Measurements from ENCODE around the gene ANKRD13C.
"Not testable (repeated sequence)": the region's sequence is repeated elsewhere in the genome, so short reads cannot be mapped to it uniquely, and the experiment has no call there.

The ANKRD13C gene

DNA sequence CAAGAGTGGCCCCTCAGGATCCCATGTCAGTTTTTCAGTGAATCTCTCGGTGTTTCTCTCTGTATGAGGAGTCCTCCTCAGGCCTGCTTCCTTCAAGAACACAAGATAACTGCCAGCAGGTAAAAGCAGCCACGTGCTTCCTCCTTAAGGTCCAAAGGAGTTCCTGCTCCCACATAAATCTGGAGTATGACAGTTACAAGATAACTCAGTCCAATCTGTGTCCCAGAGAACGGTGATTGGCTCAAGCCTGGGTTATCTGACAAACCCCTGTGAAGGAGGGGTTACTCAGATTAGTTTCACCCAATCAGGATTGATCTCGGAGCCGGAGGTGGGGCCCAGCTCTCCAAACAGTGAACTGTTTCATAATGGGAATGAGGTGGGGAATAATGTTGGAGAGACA is 5.8 kb upstream of the ANKRD13C start:
- DNase-seq (ENCODE audit: low spot score), result no peak

DNA sequence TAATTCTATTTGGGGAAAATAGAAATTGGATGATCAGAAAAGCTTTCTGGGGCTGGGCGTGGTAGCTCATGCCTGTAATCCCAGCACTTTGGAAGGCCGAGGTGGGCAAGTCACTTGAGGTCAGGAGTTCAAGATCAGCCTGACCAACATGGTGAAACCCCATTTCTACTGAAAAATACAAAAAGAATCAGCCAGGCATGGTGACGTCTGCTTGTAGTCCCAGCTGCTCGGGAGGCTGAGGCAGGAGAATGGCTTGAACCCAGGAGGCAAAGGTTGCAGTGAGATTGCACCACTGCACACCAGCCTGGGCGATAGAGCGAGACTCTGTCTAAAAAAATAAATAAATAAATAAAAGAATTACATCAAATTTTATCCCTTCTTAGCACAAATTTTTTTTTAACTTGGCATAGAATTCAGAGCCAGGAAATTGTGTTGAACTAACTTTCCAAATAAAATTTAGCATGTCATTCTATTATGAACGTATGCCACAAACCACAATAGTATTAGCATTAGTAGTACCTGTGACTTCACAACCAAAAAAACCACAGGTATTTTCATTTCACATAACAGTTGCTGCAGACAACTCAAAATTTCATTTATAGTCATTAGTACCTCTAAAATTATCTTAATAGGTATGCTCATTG is 4.5 kb upstream of the ANKRD13C start:
- no peak for DNase-seq (ENCODE audit: low spot score)

DNA sequence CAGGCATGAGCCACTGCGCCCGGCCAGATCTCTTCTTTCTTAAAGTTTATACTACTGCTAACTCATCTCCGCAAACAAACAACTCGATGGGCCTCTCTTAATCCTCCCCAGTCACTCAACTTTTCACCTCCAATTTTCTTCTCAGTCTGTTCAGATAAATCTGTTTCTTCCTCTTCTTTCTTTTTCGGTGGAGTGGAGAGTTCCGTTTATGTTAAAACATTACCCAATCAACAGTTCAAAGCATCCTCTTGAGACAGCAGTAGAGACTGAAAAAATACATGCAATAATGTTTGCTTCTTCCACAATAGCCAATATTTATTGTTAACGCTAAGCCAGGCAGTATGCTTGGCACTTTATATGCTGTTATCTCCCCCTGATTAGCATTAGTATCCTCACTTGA is 1.4 kb upstream of the ANKRD13C start:
- no peak for DNase-seq (ENCODE audit: low spot score)

DNA sequence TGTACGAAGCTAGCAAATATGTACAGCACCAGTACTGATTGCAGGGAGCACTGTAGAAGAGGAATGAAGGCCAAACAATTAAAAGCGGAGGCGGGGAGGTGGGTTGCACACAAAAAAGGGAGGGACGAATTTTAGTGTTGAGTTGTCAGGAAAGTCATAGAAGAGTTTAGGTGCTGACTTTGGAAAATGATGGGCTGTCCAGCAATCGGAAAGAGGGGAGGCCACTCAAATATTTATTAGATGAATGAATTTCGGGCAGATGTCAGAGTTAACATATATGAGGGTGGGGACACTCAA is 537 bp upstream of the ANKRD13C start:
- DNase-seq (ENCODE audit: low spot score), result no peak

DNA sequence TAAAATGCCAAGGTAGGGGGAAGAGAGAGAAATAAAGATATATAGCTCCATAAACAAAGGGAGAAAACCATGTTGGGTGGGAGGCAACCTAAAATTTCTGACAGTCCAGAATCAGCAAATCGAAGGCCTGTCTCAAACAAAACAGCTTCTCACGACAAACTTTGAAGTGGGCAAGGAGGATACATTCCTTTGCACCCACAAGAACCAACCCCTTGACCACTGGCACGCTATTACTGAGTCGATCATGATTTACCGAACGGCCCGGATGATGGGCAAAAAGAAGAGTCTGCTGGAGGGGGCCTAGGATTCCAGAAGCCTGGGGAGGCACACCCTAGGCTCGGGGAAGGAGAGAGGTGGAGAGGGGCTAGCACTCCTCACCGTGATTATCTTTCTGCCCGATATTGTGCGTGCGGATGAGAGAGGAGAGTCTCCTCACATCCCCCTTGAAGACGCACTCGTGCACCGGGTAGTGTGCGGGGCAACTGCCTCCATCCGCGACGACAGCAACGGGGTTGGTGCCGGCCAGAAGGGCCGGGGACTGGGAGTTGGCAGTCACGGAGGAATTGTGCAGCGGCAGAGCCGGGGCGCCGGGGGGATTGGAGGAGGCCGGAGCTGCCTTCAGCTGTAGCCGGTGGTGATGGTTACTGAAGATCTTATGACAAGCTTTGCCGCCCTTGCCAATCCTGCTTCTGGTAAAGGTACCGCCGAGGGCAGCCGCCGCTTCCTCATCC is 756 bp downstream of the ANKRD13C start:
- peak; percentile 11 for DNase-seq (ENCODE audit: low spot score)

DNA sequence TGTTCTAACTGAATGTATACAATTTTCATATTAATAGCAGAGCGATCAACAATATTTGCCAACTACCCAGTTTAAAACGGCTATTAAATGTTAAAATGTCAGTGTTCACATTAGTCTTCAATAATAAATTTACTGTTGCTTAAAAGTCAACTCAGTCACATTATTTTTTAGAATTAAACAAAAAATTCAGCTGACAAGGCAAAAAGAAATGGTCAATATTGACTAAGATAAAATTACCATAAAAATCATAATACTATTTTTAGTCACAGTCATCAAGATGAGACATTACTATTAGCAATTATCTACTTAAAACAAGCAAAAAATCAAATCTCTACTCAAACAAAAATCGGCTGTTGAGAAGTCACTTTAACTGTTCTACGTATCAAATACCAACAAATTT is 1.5 kb downstream of the ANKRD13C start:
- no peak for DNase-seq (ENCODE audit: low spot score)

DNA sequence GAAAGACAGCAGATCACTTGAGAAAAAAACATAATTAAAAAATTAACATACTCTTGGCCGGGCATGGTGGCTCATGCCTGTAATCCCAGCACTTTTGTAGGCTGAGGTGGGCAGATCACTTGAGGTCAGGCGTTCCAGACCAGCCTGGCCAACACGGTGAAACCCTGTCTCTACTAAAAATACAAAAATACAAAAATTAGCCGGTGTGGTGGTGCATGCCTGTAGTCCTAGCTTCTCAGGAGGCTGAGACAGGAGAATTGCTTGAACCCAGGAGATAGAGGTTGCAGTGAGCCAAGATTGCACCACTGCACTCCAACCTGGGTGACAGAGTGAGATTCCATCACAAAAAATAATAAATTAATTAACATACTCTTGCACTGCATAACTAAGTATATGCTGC is 4.7 kb downstream of the ANKRD13C start:
- not testable (repeated sequence) for DNase-seq (ENCODE audit: low spot score)

DNA sequence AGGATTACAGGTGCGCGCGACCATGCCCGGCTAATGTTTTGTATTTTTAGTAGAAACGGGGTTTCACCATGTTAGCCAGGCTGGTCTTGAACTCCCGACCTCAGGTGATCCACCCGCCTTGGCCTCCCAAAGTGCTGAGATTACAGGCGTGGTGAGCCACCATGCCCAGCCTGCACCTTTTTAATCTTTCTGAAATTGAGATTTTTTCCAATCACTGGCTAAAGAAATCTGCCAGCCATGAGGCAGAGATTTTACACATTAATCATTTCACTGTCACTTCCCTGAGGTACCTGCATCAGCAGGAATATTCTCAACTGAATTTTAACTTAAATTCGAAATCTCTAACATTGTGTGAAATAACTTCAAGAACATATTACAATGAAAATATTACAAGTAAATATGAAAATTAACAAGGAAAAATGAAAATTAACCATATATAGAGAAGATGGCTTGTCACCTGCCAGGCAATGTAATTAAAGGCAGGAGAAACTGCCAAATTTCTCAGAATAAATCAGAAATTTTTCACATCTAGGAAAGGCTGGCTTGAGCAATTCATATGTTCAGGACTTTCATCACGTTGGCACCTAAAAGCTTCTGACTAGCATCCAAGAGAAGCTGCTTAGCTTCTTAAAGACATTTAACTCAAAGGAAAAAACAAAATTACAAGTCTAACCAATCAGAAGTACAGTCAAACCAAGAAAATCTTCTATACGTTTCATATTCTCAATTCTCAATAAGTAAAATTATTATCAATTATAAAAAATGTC is 5.9 kb downstream of the ANKRD13C start:
- no peak for DNase-seq (ENCODE audit: low spot score)

DNA sequence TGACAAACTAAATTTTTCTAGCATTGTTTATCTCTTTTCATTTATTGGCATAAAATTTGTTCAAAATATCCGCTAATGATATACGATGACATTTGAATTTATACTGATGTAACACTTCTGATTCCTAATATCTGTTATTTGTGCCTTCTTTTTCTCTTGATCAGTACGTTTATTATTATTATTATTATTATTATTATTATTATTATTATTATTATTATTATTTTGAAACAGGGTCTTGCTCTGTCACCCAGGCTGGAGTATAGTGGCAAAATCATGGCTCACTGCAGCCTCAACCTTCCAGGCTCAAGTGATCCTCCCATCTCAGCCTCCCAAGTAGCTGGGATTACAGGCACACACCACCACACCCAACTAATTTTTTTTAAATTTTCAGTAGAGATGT is 14.9 kb downstream of the ANKRD13C start:
- not testable (repeated sequence) for DNase-seq (ENCODE audit: low spot score)

DNA sequence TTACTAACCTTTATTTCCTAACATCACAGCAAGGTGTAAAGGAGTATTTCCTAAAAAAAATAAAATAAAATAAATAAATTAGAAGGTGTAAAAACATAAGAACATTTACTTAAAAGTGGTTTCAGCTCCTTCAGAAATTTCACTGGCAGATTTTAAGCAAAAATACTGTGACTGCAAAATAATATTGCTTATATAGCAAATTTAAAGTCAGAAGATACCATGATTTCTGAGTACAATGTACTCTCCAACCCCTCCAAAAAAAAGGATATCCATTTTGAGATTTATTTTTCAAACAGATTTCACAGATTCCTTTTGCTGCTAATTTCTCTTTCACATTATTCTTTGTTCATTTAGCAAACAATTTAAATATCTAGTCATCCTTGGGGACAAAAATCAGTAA is 18.5 kb downstream of the ANKRD13C start:
- no peak for DNase-seq (ENCODE audit: low spot score)

DNA sequence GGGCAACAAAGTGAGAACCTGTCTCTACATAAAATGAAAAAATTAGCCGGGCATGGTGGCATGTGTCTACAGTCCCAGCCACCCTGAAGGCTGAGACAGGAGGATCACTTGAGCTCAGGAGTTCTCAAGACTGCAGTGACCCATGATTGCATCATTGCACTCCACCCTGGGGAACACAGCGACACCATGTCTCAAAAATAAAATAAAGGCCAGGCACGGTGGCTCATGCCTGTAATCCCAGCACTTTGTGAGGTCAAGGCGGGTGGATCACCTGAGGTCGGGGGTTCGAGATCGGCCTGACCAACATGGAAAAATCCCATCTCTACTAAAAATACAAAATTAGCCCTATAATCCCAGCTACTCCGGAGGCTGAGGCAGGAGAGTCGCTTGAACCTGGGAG is 20.1 kb downstream of the ANKRD13C start:
- DNase-seq (ENCODE audit: low spot score), result no peak

DNA sequence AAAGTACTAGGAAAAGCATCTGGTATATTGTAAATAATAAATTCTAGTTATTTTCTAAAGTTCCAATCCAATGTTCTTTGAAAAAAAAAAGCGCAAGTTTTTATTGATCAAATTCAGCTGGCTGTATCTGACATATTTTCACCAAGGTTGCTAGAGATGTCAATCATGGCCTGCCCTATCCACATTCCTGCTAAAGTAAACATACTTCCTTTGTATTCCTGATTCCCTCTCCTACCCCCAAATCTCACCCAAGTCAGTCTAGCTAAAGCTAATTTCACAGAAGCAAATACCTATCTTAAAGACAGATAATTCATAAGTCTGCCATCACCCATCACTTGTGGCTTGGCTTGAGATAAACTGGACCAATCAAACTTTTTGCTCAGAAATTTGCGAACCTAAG is 21.3 kb downstream of the ANKRD13C start:
- DNase-seq (ENCODE audit: low spot score), result no peak

DNA sequence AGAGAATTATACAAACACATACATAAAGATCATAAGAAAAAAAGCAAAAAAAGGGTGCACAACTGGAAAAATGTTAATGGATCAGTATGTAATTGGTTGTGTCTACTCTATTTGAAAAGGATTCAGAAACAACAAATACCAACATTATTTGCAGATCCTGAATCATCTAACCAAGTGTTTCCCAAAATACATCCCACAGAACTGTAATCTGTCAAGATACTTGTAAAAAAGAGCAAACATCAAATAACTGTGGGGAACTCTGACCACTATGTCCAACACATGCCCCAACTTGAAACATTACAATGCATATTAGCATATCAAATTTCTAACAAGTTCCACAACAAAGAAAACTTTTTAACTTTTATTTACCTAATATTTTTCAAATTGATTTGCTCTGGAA is 22.6 kb downstream of the ANKRD13C start:
- no peak for DNase-seq (ENCODE audit: low spot score)

DNA sequence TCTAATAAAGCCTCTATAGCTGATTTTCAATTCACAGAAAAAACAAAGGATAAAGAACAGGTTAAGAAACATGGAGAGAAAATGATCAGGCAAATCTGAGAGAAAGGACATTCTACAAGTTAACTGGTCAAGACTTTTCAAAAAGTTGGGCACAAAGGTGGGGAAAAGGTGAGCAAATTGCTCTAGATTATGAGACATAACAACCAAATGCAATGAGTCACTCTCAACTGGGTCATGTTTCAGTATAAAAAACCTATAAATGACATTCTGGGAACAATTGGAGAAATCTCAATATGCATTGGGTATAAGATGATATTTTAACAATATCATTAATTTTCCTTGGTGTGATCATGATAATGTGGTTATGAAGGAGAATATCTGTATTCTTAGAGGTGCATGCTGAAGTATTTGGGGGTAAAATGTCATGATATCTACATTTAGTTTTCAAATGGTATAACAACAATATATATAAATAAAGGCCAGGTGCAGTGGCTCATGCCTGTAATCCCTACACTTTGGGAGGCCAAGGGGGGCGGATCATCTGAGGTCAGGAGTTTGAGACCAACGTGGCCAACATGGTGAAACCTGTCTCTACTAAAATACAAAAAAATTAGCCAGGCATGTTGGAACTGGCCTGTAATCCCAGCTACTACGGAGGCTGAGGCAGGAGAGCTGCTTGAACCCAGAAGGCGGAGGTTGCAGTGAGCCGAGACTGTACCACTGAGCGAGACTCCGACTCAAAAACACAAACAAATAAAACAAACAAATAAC is 27.0 kb downstream of the ANKRD13C start:
- no peak for DNase-seq (ENCODE audit: low spot score)

DNA sequence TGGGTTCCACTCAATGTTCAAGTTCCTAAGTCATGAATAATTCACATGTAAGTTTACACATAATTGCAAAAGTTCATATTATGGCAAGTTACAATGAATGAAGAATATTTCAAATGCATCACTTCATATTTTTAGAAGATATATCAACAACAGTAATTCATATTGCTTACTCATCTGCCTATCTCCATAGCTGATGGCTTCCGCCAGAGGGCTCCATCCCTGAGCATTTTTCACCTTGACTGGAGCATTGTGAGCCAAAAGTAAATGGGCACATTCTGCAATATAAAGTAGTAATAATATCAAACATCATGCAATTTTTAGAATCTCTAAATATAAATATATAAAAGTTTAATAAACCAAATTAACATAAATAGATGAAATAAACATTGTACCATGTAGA is 29.8 kb downstream of the ANKRD13C start:
- no peak for DNase-seq (ENCODE audit: low spot score)

DNA sequence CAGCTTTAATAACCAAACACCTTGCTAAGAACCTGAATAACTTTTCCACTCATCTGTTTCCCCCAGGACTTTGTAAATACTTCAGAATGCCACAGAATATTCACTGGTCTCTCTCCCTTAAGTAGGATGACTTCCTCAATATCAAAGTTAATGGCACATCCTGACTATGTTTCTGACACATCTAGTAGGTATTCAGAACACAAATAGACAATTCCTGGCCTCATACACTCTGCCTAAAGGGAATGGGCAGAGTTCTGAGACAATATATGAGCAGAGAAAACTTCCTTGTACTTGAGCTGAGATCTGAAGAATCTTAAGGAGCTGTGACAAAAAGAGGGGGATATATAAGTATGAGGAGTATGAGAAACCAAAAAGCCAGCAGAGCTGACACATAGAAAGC is 34.8 kb downstream of the ANKRD13C start:
- DNase-seq (ENCODE audit: low spot score), result no peak

DNA sequence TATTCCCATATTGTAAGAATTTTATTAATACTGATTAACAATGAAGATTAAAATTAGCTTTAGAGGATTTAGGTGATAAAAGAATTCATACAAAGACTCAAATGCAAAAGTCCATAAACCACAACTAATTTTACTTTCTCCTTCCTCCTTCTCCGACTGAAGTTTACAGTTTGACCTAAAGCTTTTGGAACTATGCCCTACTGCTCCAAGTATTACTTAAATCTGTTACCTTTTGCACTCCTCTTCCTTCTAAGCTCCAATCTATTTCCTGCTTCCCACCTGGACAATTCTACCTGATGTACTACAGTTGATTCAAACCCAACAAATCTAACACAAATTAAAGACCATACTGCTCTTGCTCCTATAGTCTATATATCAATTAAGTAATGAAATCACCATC is 36.3 kb downstream of the ANKRD13C start:
- no peak for DNase-seq (ENCODE audit: low spot score)

DNA sequence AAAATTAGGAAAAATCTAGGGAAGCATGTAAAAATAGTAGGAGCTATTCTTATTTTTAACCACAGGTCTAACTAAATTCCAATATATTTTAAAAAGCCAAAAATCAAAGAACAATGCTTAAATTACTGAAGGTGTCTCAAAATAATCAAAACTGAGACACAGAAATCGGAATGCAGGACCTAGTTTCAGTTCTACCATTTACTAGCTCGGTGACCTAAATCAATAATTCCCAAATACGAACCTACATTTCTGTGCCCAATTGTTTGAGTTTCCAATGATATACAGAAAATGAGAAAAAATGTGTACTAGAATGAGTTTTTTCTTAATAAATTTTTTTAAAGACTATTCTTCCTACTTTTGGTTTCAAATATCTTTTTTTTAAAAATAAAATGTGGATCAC is 37.4 kb downstream of the ANKRD13C start:
- no peak for DNase-seq (ENCODE audit: low spot score)

DNA sequence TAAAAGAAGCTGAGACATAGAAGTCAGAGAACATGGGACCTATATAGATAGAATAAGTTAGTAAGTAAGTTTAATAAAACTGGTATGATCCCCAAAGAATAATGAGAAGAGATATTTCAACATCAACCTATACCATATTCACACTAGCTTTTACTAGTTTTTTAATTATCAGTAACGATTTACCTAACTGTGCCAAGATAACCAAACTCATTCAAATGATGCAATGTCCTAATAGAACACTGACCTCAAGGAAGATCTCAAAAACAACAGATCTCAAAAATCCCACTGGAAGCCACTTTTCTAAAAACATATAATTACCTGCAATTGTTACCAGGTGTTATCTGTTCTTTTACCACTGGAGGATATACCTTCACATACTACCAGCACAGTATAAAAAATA is 38.7 kb downstream of the ANKRD13C start:
- no peak for DNase-seq (ENCODE audit: low spot score)

DNA sequence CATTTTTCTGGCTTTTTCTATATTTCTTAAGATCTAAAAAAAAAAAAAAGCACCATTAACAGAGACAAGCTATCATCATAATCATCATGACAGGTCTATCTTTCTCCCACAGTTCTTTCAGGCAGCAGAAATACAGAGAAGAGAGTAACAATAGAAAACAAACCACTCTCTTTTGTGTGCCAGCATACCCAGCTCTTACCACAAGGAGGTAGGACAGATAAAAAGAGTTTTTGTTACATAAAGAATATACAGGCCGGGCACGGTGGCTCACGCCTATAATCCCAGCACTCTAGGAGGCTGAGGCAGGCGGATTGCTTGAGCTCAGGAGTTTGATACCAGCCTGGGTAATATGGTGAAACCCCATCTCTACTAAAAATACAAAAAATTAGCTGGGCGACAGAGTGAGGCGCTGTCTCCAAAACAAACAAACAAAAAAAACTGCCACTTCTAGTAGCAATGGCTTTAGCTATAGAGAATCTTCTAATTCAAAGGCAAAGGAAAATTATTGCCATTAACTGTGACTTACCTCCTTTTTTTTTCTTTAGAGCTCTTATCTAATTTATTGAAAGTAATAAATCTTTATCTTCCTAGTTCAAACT is 39.7 kb downstream of the ANKRD13C start:
- no peak for DNase-seq (ENCODE audit: low spot score)

DNA sequence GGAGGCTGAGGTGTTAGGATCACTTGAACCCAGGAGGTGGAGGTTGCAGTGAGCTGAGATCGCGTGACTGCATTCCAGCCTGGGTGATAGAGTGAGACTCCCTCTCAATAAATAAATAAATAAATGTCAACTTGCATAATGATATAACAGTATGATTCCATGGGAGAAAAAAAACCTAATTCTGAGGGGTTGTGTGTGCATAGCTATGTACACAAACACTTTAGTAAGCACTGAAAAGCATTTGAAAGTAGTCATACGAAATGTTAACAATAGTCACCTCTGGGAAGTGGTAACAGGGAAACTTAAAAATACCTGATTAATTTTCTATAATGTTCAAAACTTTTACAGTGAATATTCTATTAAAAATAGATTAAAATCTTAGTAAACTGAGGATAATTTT is 43.2 kb downstream of the ANKRD13C start:
- DNase-seq (ENCODE audit: low spot score), result no peak

DNA sequence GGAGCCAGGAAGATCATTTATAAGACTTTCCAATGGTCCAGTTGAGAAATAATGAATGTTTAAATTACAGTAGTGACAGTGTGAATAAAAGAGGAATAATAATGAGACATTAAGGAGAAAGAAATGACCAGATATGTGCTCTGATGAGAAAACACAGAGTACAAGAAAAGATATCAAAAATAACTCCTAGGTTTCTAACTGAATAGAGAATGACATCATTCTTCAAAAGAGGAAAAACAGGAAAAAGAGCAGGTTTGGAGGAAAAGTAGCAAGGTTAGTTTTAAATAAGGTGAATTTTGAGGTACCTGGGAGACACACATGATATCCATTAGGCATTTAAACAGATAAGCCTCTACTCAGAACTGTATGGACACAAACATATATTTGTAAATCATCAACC is 55.0 kb downstream of the ANKRD13C start:
- no peak for DNase-seq (ENCODE audit: low spot score)

All from HuH-7.5 (cell line).